ENCODE data around the gene C2orf42.

Gene C2orf42

DNA sequence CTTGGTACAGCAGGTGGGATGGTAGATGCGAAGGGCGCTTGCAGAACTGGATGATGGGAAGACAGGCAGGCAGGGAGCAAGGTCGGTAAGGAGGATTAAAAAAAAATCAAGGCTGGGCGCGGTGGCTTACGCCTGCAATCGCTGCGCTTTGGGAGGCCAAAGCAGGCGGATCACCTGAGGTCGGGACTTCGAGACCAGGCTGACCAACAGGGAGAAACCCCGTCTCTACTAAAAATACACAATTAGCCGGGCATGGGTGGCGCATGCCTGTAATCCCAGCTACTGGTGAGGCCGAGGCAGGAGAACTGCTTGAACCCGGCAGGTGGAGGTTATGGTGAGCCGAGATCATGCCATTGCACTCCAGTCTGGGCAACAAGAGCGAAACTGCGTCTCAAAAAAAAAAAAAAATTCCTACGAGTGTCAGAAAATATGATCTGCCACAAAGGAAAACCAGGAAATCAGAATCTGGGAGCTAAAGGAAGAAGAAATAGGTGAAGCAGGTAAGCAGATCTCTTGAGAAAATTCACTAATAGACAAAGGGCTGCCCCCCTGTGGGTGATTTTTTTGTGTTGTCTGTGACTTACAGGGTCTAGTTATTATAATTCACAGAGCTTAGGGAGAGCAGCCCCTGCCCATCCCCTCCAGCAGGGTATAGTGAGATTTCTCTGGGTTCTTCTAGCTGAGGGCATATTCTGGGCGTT is 46.2 kb downstream of the C2orf42 start:
- Histone ChIP-seq H3K9me2 (replicated peaks; ENCODE audit: low read depth, low read length) (no peaks in the 10 kb centered on the region), H3K4me3 (ENCODE audit: low read length, poor library complexity, severe bottlenecking) (no peak overlapping the region), H2AFZ (ENCODE audit: low read length) (no peak overlapping the region), H3K27me3 (ENCODE audit: insufficient read depth, low read length, poor library complexity, severe bottlenecking) (no peaks in the 10 kb centered on the region), H3K4me1 (ENCODE audit: insufficient read depth, low read length, poor library complexity, severe bottlenecking) (peaks cover 24% of the 10 kb centered on the region), H3K9me3 (ENCODE audit: insufficient read depth, low read depth, low read length) (no peaks in the 10 kb centered on the region), H3K36me3 (ENCODE audit: insufficient read depth, low read length) (no peaks in the 10 kb centered on the region), H3F3A (ENCODE audit: low read depth) (no peaks in the 10 kb centered on the region), H4K20me1 (ENCODE audit: insufficient read depth, low read length, poor library complexity, severe bottlenecking) (no peaks in the 10 kb centered on the region), H3K79me2 (ENCODE audit: insufficient read depth, low read length) (peaks cover 13% of the 10 kb centered on the region), H3K4me2 (ENCODE audit: low read depth, low read length, poor library complexity, severe bottlenecking) (no peak overlapping the region), H3K9ac (ENCODE audit: low read depth, low read length, poor library complexity, severe bottlenecking) (peak overlapping the region; percentile 98)
- TF ChIP-seq, protein P1, sequence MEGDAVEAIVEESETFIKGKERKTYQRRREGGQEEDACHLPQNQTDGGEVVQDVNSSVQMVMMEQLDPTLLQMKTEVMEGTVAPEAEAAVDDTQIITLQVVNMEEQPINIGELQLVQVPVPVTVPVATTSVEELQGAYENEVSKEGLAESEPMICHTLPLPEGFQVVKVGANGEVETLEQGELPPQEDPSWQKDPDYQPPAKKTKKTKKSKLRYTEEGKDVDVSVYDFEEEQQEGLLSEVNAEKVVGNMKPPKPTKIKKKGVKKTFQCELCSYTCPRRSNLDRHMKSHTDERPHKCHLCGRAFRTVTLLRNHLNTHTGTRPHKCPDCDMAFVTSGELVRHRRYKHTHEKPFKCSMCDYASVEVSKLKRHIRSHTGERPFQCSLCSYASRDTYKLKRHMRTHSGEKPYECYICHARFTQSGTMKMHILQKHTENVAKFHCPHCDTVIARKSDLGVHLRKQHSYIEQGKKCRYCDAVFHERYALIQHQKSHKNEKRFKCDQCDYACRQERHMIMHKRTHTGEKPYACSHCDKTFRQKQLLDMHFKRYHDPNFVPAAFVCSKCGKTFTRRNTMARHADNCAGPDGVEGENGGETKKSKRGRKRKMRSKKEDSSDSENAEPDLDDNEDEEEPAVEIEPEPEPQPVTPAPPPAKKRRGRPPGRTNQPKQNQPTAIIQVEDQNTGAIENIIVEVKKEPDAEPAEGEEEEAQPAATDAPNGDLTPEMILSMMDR (conservative IDR thresholded peaks at IDR 0.05; ENCODE audit: low read length) = peak; percentile 34
- no peak for TF ChIP-seq EZH2phosphoT487 (IDR thresholded peaks at IDR 0.05; ENCODE audit: borderline replicate concordance)

DNA sequence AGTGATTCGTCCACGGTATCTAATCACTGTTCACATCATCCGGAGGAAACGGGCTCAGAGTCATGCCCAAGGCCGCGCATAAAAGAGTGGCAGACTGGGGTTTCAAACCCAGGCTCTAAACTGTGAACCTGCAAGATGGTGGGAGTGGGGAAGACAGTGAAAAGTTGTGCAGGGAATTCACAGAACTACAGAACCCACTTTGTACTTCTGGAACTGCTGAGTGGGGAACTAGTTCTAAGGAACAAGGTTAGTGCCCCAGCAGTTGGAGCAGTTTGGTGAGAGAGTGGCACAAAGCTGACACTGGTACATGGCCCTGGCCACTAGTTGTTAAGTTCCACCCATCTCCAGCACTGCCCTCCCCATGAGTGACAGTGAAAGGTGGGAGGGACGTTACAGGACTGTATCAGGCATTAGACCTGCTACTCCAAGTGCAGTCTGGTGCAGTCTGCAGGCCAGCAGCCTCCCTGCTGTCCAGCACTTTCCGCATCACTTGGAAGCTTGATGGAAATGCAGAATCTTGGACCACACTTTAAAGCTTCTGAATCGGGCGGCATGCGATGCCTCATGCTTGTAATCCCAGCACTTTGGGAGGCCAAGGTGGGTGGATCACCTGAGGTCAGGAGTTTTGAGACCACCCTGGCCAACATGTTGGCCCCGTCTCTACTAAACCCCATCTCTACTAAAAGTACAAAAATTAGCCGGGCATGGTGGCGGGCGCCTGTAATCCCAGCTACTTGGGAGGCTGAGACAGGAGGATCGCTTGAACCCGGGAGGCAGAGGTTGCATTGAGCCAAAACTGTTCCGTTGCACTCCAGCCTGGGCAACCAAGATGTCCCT is 47.3 kb downstream of the C2orf42 start:
- Histone ChIP-seq H3K79me2 (ENCODE audit: insufficient read depth, low read length) (peaks cover 13% of the 10 kb centered on the region), H3K9me3 (ENCODE audit: insufficient read depth, low read depth, low read length) (no peaks in the 10 kb centered on the region), H3K27me3 (ENCODE audit: insufficient read depth, low read length, poor library complexity, severe bottlenecking) (no peaks in the 10 kb centered on the region), H3K4me1 (ENCODE audit: insufficient read depth, low read length, poor library complexity, severe bottlenecking) (peaks cover 24% of the 10 kb centered on the region), H4K20me1 (ENCODE audit: insufficient read depth, low read length, poor library complexity, severe bottlenecking) (no peaks in the 10 kb centered on the region), H2AFZ (ENCODE audit: low read length) (peak overlapping the region; percentile 76), H3K36me3 (ENCODE audit: insufficient read depth, low read length) (no peaks in the 10 kb centered on the region), H3K9ac (ENCODE audit: low read depth, low read length, poor library complexity, severe bottlenecking) (peak overlapping the region; percentile 98), H3F3A (ENCODE audit: low read depth) (no peaks in the 10 kb centered on the region), H3K9me2 (replicated peaks; ENCODE audit: low read depth, low read length) (no peaks in the 10 kb centered on the region), H3K4me2 (ENCODE audit: low read depth, low read length, poor library complexity, severe bottlenecking) (peak overlapping the region; percentile 97), H3K4me3 (ENCODE audit: low read length, poor library complexity, severe bottlenecking) (peak overlapping the region; percentile 88)
- TF ChIP-seq EZH2phosphoT487 (IDR thresholded peaks at IDR 0.05; ENCODE audit: borderline replicate concordance) = no peak
- TF ChIP-seq, protein P1 (conservative IDR thresholded peaks at IDR 0.05; ENCODE audit: low read length) = no peak

DNA sequence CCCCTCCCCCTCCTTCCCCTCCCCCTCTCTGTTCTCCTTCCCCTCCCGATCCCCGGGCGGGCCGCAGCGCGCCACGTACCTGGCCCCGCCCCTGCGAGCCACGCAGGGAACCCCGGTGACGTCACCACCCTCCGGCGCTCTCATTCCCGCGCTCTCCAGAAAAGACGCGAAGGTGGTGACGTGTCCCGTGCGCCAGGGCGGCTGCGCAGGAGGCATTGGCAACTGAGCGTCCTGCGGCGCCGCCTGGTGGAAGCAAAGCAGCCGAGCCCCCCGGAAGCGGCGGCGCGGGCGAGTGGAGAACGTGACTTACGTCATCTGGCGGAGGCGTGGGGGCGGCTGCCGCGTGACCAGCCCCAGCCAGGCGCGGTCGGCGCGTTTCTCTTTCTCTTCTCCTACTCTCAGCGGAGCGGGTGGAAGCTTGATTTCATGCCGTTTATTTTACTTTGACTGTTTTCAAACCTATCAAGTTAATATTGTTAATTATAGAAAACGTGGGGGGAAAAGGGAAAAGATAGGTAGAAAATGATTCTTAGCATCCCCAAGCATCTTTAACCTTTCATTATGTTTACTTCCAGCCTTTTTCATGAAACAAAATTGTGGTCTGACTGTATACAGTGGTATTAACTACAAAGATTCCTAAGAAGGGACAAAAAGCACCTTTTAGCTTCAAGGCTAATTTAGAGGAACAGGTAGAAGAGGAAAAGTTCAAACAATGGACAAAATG is 48.1 kb downstream of the C2orf42 start:
- Histone ChIP-seq H3K4me1 (ENCODE audit: insufficient read depth, low read length, poor library complexity, severe bottlenecking) (peaks cover 26% of the 10 kb centered on the region), H3K4me2 (ENCODE audit: low read depth, low read length, poor library complexity, severe bottlenecking) (peak overlapping the region; percentile 97), H3K27me3 (ENCODE audit: insufficient read depth, low read length, poor library complexity, severe bottlenecking) (no peaks in the 10 kb centered on the region), H3K9me2 (replicated peaks; ENCODE audit: low read depth, low read length) (no peaks in the 10 kb centered on the region), H4K20me1 (ENCODE audit: insufficient read depth, low read length, poor library complexity, severe bottlenecking) (no peaks in the 10 kb centered on the region), H3K9ac (ENCODE audit: low read depth, low read length, poor library complexity, severe bottlenecking) (peak overlapping the region; percentile 99), H3F3A (ENCODE audit: low read depth) (no peaks in the 10 kb centered on the region), H3K36me3 (ENCODE audit: insufficient read depth, low read length) (no peaks in the 10 kb centered on the region), H2AFZ (ENCODE audit: low read length) (peak overlapping the region; percentile 76), H3K9me3 (ENCODE audit: insufficient read depth, low read depth, low read length) (no peaks in the 10 kb centered on the region), H3K4me3 (ENCODE audit: low read length, poor library complexity, severe bottlenecking) (peak overlapping the region; percentile 98), H3K79me2 (ENCODE audit: insufficient read depth, low read length) (peaks cover 13% of the 10 kb centered on the region)
- TF ChIP-seq EZH2phosphoT487 (IDR thresholded peaks at IDR 0.05; ENCODE audit: borderline replicate concordance) = no peak
- TF ChIP-seq, protein P1 (conservative IDR thresholded peaks at IDR 0.05; ENCODE audit: low read length) = peak; percentile 74

All from Loucy (cell line).